Mucosa of rectum (tissue), 2 donors: ENCODE data around the gene RAB40C.

Source experiments
- H3K27ac ChIP-seq, 2 donors: one replicate each; pipeline ENCODE4 v1.7.0; 2013; ENCODE audit warnings: inconsistent platforms in 2 of 2, low read depth in 2 of 2, low read length in 2 of 2
- H3K27me3 ChIP-seq, 2 donors: one replicate each; pipeline ENCODE4 v1.7.0; 2013; ENCODE audit warnings: low read length in 2 of 2; ENCODE audit not compliant: control insufficient read depth in 2 of 2, insufficient read depth in 2 of 2
- H3K36me3 ChIP-seq, 2 donors: one replicate each; pipeline ENCODE4 v1.7.0; 2013; ENCODE audit warnings: low read length in 2 of 2; ENCODE audit not compliant: control insufficient read depth in 2 of 2, insufficient read depth in 2 of 2
- H3K4me1 ChIP-seq, 2 donors: one replicate each; pipeline ENCODE4 v1.7.0; 2013; ENCODE audit warnings: low read length in 2 of 2, mild to moderate bottlenecking in 1 of 2; ENCODE audit not compliant: control insufficient read depth in 2 of 2, insufficient read depth in 2 of 2
- H3K4me3 ChIP-seq, 2 donors: one replicate each; pipeline ENCODE4 v1.7.0; 2013; ENCODE audit warnings: low read length in 2 of 2
- H3K9ac ChIP-seq, 2 donors: one replicate each; pipeline ENCODE4 v1.7.0; 2013; ENCODE audit warnings: low read length in 2 of 2, low read depth in 1 of 2, mild to moderate bottlenecking in 1 of 2
- H3K9me3 ChIP-seq, 2 donors: one replicate each; pipeline ENCODE4 v1.7.0; 2013; ENCODE audit warnings: low read length in 2 of 2; ENCODE audit not compliant: control insufficient read depth in 2 of 2
- donor health status: healthy.
- donor health status: Normal muscosa, but diverticular disease.

Gene RAB40C

DNA sequence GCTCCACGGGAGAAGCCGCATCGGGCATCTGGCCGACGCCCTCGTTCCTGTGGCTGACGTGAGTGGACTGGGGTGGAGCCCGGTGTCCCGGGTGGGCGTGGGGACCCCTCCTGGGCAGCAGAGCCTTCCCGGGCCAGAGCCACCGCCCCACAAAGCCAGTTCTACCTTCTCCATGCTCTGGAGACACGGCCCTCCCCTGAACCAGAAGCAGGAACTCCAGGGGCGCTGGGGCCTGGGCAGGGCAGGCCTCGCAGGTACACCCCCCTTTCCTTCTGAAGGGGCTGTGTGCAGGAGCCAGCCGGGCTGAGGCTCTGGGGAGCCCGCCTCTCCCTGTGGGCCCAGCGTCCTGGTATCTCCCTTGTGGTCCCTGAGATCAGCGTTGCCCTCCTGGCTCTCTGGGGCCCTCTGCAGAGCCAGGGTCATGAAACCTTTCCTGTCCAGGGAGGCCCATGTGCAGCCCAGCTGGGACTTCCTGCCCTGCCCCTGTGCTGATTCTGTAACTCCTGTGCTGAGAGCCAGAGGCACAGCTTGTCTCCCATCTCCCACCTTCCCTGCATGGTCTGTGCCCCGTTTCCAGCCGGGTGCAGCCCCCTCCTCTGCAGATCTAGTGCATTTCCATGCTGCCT lies 13.6 kb upstream of the RAB40C start:
- Histone ChIP-seq H3K27me3 (no peaks in the 10 kb centered on the region), H3K27ac (no peak overlapping the region), H3K4me3 (no peak overlapping the region), H3K36me3 (peaks cover 2 to 5% of the 10 kb centered on the region in 2 donors), H3K9me3 (no peaks in the 10 kb centered on the region), H3K4me1 (no peaks in the 10 kb centered on the region), H3K9ac (no peak overlapping the region)

DNA sequence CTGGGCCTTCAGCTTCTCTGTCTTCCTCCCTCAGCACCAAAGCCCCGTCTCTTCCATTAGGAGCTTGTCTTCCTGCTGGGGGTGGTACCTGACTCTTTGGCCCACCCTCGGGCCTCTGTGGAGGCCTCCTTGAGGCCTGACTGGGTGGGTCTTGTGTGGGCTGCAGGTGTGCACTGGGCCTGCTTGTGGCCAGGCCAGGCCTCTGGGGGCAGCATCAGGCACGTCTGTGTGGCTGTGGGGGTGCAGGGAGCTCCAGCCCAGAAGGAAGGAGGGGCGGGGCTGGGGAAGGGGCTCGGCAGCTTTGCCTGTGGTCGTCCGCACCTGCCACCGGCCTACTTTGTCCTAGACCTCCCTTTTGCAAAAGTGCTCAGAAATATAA lies 13.1 kb upstream of the RAB40C start:
- no peaks in the 10 kb centered on the region for H3K27me3 ChIP-seq
- no peak overlapping the region for H3K9ac ChIP-seq
- H3K4me3 ChIP-seq: no peak overlapping the region
- H3K27ac ChIP-seq: no peak overlapping the region
- no peaks in the 10 kb centered on the region for H3K9me3 ChIP-seq
- H3K4me1 ChIP-seq: no peaks in the 10 kb centered on the region
- peaks cover 2 to 5% of the 10 kb centered on the region in 2 donors for H3K36me3 ChIP-seq

DNA sequence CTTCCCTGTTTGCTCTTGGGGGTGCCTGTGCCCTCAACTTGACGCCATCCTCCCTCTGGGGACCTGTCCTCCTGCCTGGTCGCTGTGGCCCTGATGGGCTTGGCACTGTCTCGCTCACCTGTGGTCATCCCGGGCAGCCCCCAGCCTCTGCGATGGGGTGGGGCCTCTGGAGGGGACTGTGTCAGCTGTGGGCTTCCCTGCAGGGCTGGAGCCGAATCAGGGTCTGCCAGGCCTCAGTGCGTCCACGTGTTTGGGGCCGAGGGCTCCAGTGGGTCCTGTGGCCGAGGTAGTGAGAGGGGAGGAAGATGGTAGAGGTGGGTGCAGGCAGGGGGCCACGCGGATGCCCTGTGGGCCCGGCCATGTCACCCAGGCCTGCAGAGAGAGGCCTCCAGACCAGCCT lies 12.1 kb upstream of the RAB40C start:
- Histone ChIP-seq H3K36me3 (peaks cover 2 to 5% of the 10 kb centered on the region in 2 donors), H3K4me3 (no peak overlapping the region), H3K27ac (no peak overlapping the region), H3K9ac (no peak overlapping the region), H3K9me3 (no peaks in the 10 kb centered on the region), H3K27me3 (no peaks in the 10 kb centered on the region), H3K4me1 (no peaks in the 10 kb centered on the region)

DNA sequence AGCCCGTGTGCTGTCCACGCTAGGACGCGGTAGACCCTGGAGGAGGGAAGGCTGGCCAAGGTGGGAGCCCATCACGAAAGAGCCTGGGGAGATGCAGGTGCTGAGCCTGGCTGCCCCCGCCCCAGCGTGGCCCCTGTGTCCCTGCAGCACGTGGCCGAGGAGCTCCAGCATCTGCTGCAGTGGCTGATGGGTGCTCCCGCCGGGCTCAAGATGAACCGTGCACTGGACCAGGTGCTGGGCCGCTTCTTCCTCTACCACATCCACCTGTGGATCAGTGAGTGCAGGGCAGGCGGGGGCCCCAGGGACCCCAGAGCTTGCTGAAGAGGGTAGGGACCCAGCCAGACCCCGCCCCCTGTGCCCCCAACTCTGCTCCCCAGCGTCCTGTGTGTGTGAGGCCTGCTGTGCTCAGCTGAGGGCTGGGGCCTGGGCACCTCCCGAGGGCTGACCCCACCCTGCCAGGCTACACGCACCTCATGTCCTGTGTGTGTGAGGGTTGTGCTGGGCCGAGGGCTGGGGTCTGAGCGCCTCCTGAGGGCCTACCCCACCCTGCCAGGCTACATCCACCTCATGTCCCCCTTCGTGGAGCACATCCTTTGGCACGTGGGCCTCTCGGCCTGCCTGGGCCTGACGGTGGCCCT lies 11.5 kb upstream of the RAB40C start:
- Histone ChIP-seq H3K27me3 (no peaks in the 10 kb centered on the region), H3K9me3 (no peaks in the 10 kb centered on the region), H3K36me3 (peaks cover 5% of the 10 kb centered on the region in 2 donors), H3K27ac (no peak overlapping the region), H3K4me3 (no peak overlapping the region), H3K4me1 (no peaks in the 10 kb centered on the region), H3K9ac (no peak overlapping the region)

DNA sequence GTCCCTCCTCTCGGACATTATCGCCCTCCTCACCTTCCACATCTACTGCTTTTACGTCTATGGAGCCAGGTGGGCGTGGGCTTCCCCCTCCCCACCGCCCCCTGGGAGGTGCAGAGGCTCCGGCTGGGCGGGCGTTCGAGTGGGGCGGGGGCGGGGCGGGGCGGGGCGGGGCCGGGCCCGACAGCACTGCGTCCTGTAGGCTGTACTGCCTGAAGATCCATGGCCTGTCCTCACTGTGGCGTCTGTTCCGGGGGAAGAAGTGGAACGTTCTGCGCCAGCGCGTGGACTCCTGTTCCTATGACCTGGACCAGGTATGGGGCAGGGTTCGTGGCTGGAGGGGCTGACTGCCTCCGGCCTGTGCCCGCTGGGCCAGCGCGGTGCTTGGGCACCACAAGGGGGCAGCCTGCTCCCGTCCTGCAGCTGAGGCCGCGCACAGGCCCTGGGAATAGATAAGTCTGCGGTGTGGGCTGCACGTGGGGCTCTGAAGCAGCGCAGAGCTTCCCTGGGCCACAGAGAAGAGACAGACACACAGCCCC lies 10.9 kb upstream of the RAB40C start:
- Histone ChIP-seq H3K27me3 (no peaks in the 10 kb centered on the region), H3K4me3 (peak overlapping the region; percentile 22 to 50), H3K9me3 (no peaks in the 10 kb centered on the region), H3K27ac (no peak overlapping the region), H3K4me1 (no peaks in the 10 kb centered on the region), H3K36me3 (peaks cover 5% of the 10 kb centered on the region in 2 donors), H3K9ac (no peak overlapping the region)

DNA sequence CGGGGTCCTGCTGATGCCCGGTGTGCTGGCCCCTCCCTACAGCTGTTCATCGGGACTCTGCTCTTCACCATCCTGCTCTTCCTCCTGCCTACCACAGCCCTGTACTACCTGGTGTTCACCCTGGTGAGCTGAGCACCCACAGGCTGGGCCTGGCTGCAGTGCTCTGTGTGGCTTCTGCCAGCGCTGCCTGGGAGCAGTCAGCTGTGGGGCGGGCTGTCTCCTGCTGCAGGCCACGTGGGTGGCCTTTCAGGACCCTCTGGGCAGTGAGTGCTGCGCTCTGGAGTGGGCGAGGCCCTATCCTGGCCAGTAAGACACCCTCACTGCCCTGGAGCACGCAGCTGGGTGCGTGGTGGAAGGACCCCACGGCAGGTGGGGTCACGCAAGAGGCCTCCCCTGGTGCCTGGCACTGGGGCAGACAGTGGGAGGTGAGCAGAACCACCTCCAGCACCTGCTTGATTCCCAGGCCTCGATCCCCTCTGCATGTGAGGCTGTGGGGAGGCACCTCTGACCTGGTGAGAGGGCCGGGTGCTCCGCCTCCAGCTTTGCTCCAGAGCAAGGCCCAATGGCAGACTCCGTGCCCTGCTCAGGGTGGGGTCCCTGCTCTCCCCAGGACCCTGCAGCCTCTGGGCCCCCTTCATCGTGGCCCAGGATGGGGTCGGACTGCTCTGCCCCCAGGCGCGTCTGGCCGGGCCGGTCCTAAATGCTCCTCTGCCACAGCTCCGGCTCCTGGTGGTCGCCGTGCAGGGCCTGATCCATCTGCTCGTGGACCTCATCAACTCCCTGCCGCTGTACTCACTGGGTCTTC lies 9.5 kb upstream of the RAB40C start:
- Histone ChIP-seq H3K36me3 (peaks cover 2 to 3% of the 10 kb centered on the region in 2 donors), H3K4me3 (no peak overlapping the region), H3K9ac (no peak overlapping the region), H3K4me1 (no peaks in the 10 kb centered on the region), H3K27ac (no peak overlapping the region), H3K9me3 (no peaks in the 10 kb centered on the region), H3K27me3 (no peaks in the 10 kb centered on the region)

DNA sequence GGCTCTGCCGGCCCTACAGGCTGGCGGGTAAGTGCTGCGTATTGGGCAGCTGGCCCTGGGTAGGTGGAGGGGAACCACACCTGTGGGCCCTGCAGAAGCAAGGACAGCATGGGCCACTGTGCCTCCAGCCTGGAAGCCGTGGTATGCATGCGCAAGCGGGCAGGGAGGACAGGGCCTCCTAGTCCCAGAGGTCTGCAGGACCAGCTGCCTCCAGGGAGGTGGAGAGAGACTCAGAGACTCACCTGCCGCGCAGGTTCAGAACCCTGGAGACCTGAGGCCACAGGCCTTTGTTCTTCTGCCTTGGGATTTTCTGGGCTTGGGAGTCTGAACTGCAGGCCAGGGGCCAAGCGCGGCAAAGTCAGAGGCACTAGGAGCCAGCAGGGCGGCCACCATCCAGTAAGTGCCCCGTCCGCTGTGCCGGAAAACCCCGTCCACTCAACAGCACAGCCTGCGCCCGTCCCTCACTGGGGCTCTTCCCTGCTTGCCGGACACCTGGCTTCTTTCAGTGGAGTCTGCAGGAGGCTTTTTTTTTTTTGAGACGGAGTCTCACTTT lies 8.8 kb upstream of the RAB40C start:
- Histone ChIP-seq H3K4me1 (no peaks in the 10 kb centered on the region), H3K27me3 (no peaks in the 10 kb centered on the region), H3K27ac (no peak overlapping the region), H3K9ac (no peak overlapping the region), H3K4me3 (no peak overlapping the region), H3K9me3 (no peaks in the 10 kb centered on the region), H3K36me3 (peaks cover 0 to 3% of the 10 kb centered on the region in 2 donors)

DNA sequence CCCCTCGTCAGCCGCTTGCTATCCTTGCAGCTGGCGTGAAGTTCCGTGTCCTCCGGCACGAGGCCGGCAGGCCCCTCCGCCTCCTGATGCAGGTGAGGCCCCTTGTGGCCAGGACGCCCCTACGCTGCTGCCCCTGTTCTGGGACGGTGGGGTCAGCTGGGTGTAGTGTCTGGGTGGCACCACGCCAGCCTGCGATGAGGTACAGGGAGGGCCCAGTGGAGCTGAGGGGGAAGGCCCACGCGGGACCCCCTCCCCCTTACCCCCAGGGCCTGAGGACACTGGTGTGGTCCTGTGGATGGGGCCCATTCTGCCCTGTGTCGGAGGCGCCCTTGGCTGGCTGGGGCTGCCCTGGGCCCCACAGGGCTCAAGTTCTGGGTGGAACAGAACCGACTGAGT lies 7.7 kb upstream of the RAB40C start:
- Histone ChIP-seq H3K27me3 (peaks cover 0 to 2% of the 10 kb centered on the region in 2 donors), H3K36me3 (peaks cover 0 to 3% of the 10 kb centered on the region in 2 donors), H3K9me3 (no peaks in the 10 kb centered on the region), H3K4me3 (no peak overlapping the region), H3K27ac (no peak overlapping the region), H3K4me1 (peaks cover 0 to 3% of the 10 kb centered on the region in 2 donors), H3K9ac (no peak overlapping the region)

DNA sequence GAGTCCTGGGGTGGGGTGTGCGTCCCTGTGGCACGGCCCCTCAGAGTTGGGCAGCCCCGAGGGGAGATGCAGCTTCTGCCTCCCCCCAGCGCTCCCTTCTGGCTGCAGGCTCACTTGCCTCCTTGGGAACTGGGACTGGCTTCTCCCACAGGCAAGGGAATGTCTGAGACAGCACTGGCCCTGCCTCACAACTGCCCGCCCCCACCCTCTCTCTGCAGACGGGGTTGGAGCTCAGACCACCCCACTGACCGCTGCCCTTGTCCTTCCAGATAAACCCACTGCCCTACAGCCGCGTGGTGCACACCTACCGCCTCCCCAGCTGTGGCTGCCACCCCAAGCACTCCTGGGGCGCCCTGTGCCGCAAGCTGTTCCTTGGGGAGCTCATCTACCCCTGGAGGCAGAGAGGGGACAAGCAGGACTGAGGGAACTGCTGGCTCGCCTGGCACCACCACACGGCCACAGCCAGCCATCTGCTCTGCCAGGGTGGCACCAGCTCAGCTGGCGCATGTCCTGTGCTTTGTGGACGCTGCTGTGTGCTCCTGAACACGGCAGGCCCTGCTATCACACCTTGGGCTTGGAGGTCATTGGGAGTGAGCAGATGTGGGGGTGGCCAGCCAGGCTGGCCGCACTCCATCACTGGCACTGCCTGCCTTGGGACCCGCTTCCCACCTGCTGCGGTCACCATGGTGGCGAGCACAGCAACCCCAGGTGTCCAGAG lies 7.1 kb upstream of the RAB40C start:
- Histone ChIP-seq H3K27ac (no peak overlapping the region), H3K4me1 (peaks cover 2 to 6% of the 10 kb centered on the region in 2 donors), H3K36me3 (peaks cover 0 to 3% of the 10 kb centered on the region in 2 donors), H3K9ac (no peak overlapping the region), H3K9me3 (no peaks in the 10 kb centered on the region), H3K27me3 (peaks cover 0 to 2% of the 10 kb centered on the region in 2 donors), H3K4me3 (no peak overlapping the region)
